ENCODE data around the gene CUEDC2.

CUEDC2 gene

DNA sequence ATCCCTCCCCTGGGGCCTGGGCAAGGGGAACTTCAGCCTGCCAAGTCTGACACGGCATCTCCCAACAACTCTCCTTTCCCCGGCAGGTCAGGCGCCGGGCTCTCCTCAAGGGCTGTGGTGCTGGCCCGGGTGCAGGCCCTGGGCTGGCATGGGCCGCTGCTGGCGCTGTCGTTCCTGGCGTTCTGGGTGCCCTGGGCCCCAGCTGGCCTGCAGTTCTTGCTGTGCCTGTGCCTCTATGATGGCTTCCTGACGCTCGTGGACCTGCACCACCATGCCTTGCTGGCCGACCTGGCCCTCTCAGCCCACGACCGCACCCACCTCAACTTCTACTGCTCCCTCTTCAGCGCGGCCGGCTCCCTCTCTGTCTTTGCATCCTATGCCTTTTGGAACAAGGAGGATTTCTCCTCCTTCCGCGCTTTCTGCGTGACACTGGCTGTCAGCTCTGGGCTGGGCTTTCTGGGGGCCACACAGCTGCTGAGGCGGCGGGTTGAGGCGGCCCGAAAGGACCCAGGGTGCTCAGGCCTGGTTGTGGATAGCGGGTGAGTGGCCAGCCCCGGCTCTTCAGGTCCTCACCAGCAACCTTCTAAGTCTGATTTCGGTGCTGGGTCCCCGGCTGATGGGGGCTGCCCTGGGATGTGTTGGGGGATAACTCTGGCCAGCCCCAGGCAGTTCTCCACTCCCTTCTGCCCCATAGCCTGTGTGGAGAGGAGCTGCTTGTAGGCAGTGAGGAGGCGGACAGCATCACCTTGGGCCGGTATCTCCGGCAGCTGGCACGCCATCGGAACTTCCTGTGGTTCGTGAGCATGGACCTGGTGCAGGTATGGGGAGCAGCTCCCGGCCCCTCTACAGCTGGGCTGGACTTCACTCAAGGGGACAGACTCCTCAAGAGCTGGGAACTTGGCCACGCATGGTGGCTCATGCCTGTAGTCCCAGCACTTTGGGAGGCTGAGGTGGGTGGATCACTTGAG is 38.5 kb upstream of the CUEDC2 start:
- Histone ChIP-seq H3K9me3 (ENCODE audit: control insufficient read depth, insufficient read depth, low read length) (no peaks in the 10 kb centered on the region), H3K27me3 (ENCODE audit: control insufficient read depth, low read length) (no peaks in the 10 kb centered on the region), H3K4me1 (ENCODE audit: control insufficient read depth, low read length) (no peaks in the 10 kb centered on the region), H3K4me3 (ENCODE audit: low read length) (no peak overlapping the region), H3F3A (ENCODE audit: control insufficient read depth, insufficient read depth) (no peaks in the 10 kb centered on the region), H4K20me1 (ENCODE audit: control insufficient read depth, insufficient read depth, low read depth, low read length) (no peaks in the 10 kb centered on the region), H3K79me2 (ENCODE audit: control insufficient read depth, low read length) (peaks cover 10% of the 10 kb centered on the region), H3K36me3 (ENCODE audit: control insufficient read depth, low read length) (peaks cover 38% of the 10 kb centered on the region), H3K9me2 (replicated peaks; ENCODE audit: control insufficient read depth, low read length) (no peaks in the 10 kb centered on the region), H3K4me2 (ENCODE audit: low read length) (no peak overlapping the region), H3K27ac (ENCODE audit: low read depth, low read length) (no peak overlapping the region)
- TF ChIP-seq, protein P1, sequence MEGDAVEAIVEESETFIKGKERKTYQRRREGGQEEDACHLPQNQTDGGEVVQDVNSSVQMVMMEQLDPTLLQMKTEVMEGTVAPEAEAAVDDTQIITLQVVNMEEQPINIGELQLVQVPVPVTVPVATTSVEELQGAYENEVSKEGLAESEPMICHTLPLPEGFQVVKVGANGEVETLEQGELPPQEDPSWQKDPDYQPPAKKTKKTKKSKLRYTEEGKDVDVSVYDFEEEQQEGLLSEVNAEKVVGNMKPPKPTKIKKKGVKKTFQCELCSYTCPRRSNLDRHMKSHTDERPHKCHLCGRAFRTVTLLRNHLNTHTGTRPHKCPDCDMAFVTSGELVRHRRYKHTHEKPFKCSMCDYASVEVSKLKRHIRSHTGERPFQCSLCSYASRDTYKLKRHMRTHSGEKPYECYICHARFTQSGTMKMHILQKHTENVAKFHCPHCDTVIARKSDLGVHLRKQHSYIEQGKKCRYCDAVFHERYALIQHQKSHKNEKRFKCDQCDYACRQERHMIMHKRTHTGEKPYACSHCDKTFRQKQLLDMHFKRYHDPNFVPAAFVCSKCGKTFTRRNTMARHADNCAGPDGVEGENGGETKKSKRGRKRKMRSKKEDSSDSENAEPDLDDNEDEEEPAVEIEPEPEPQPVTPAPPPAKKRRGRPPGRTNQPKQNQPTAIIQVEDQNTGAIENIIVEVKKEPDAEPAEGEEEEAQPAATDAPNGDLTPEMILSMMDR (IDR thresholded peaks at IDR 0.05; ENCODE audit: low read depth, low read length, poor library complexity, severe bottlenecking): no peak
- no peak for TF ChIP-seq EZH2phosphoT487 (IDR thresholded peaks at IDR 0.05; ENCODE audit: borderline replicate concordance, low read length)

DNA sequence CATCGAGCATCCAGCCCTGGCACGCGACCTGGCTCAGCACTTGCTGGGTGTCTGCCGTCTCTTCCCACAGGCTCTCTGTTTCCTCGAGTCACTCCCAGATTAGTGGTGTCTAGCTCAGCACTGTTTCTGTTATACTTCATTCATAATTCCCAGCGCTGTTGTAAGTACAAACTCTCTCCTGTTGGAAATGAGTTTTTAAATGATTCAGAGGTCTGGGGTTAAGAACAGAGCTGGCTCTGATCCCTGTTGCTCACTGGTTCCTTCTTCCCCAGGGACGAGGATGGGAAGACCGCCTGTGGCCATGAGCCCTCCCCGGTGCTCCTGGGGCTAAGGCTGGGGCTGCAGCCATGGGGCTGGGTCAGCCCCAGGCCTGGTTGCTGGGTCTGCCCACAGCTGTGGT is 36.3 kb upstream of the CUEDC2 start:
- Histone ChIP-seq H3K27ac (ENCODE audit: low read depth, low read length) (no peak overlapping the region), H3K4me2 (ENCODE audit: low read length) (no peak overlapping the region), H3K4me3 (ENCODE audit: low read length) (no peak overlapping the region), H3K9me2 (replicated peaks; ENCODE audit: control insufficient read depth, low read length) (no peaks in the 10 kb centered on the region), H4K20me1 (ENCODE audit: control insufficient read depth, insufficient read depth, low read depth, low read length) (no peaks in the 10 kb centered on the region), H3K36me3 (ENCODE audit: control insufficient read depth, low read length) (peaks cover 29% of the 10 kb centered on the region), H3K4me1 (ENCODE audit: control insufficient read depth, low read length) (peaks cover 5% of the 10 kb centered on the region), H3K79me2 (ENCODE audit: control insufficient read depth, low read length) (peaks cover 29% of the 10 kb centered on the region), H3K27me3 (ENCODE audit: control insufficient read depth, low read length) (no peaks in the 10 kb centered on the region), H3F3A (ENCODE audit: control insufficient read depth, insufficient read depth) (no peaks in the 10 kb centered on the region), H3K9me3 (ENCODE audit: control insufficient read depth, insufficient read depth, low read length) (no peaks in the 10 kb centered on the region)
- TF ChIP-seq EZH2phosphoT487 (IDR thresholded peaks at IDR 0.05; ENCODE audit: borderline replicate concordance, low read length): no peak
- TF ChIP-seq, protein P1 (IDR thresholded peaks at IDR 0.05; ENCODE audit: low read depth, low read length, poor library complexity, severe bottlenecking): no peak

DNA sequence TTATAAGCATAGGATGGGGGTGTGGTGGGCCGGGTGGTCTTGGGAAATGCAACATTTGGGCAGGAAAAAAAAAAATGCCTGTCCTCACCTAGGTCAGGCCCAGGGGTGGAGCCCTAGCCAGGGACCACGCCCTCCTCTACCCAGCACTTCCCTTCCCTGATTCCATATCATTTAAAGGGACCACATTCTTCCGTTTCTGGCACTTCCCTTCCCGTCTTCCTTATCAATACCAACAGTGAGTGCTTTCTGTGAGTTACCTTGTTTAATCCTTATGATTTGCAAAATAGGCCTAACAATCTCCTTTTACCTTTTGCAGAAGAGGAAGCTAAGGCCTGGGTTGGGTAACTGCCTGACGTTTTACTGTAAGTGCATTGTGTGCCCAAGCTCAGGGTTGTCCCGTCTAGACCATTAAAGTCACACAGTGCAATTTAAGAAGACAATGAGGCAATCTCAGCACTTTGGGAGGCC is 35.6 kb upstream of the CUEDC2 start:
- no peak overlapping the region for H3K4me3 ChIP-seq (ENCODE audit: low read length)
- H3K9me2 ChIP-seq (replicated peaks; ENCODE audit: control insufficient read depth, low read length): no peaks in the 10 kb centered on the region
- TF ChIP-seq, protein P1 (IDR thresholded peaks at IDR 0.05; ENCODE audit: low read depth, low read length, poor library complexity, severe bottlenecking): no peak
- TF ChIP-seq EZH2phosphoT487 (IDR thresholded peaks at IDR 0.05; ENCODE audit: borderline replicate concordance, low read length): no peak
- H4K20me1 ChIP-seq (ENCODE audit: control insufficient read depth, insufficient read depth, low read depth, low read length): no peaks in the 10 kb centered on the region
- H3K9me3 ChIP-seq (ENCODE audit: control insufficient read depth, insufficient read depth, low read length): no peaks in the 10 kb centered on the region
- H3K4me1 ChIP-seq (ENCODE audit: control insufficient read depth, low read length): peaks cover 11% of the 10 kb centered on the region
- H3K4me2 ChIP-seq (ENCODE audit: low read length): no peak overlapping the region
- no peak overlapping the region for H3K27ac ChIP-seq (ENCODE audit: low read depth, low read length)
- no peaks in the 10 kb centered on the region for H3F3A ChIP-seq (ENCODE audit: control insufficient read depth, insufficient read depth)
- H3K36me3 ChIP-seq (ENCODE audit: control insufficient read depth, low read length): peaks cover 25% of the 10 kb centered on the region
- H3K27me3 ChIP-seq (ENCODE audit: control insufficient read depth, low read length): no peaks in the 10 kb centered on the region
- peaks cover 35% of the 10 kb centered on the region for H3K79me2 ChIP-seq (ENCODE audit: control insufficient read depth, low read length)

All from DOHH2 (cell line).